ENCODE measurements around the gene AQP2.

AQP2 gene

GRCh38 chr12:49920915-49921286 lies 29.6 kb upstream of the AQP2 start:
- H3K4me3 ChIP-seq (replicated peaks; ENCODE audit: low read depth, low read length): no peak overlapping the region
- no peak for DNase-seq (ENCODE audit: low read depth)
- TF ChIP-seq, protein P1, sequence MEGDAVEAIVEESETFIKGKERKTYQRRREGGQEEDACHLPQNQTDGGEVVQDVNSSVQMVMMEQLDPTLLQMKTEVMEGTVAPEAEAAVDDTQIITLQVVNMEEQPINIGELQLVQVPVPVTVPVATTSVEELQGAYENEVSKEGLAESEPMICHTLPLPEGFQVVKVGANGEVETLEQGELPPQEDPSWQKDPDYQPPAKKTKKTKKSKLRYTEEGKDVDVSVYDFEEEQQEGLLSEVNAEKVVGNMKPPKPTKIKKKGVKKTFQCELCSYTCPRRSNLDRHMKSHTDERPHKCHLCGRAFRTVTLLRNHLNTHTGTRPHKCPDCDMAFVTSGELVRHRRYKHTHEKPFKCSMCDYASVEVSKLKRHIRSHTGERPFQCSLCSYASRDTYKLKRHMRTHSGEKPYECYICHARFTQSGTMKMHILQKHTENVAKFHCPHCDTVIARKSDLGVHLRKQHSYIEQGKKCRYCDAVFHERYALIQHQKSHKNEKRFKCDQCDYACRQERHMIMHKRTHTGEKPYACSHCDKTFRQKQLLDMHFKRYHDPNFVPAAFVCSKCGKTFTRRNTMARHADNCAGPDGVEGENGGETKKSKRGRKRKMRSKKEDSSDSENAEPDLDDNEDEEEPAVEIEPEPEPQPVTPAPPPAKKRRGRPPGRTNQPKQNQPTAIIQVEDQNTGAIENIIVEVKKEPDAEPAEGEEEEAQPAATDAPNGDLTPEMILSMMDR (IDR thresholded peaks at IDR 0.05; ENCODE audit: low read length, missing control alignments): no peak

DNA sequence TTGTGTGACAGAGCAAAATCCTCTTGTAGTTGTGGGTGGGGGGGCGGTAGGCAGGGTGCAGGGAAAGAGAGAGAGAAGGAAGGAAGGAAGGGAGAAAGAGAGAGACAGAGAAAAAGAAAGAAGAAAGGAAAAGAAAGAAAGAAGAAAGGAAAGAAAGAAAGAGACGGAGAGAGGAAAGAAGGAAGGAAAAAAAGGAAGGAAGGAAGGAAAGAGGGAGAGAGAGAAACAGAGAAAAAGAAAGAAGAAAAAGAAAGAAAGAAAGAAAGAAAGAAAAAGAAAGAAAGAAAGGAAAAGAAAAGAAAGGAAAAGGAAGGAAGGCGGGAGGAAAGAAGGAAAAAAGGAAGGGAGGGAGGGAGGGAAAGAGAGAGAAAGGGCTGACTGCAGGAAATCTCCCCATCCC lies 29.2 kb upstream of the AQP2 start:
- TF ChIP-seq, protein P1 (IDR thresholded peaks at IDR 0.05; ENCODE audit: low read length, missing control alignments): no peak
- no peak for DNase-seq (ENCODE audit: low read depth)
- H3K4me3 ChIP-seq (replicated peaks; ENCODE audit: low read depth, low read length): no peak overlapping the region

DNA sequence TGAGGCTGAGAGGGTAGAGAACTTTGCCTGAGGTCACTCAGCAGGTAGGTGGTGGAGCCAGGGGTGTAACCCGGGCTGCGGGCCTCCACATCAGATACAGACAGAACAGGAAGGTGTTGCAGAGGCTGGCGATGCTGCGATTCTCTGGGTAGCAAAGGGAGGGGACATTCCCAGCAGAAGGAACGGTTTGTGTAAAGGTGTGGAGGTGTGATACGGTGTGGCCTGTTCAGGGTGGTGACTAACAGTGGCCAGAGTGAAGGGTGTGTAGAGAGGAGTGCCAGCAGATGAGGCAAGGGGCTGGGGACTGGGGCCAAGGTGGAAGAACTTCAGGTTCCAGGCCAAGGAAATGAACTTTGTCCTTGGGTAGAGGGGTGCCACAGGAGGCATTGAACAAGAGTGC lies 28.6 kb upstream of the AQP2 start:
- TF ChIP-seq, protein P1 (IDR thresholded peaks at IDR 0.05; ENCODE audit: low read length, missing control alignments): no peak
- DNase-seq (ENCODE audit: low read depth): no peak
- H3K4me3 ChIP-seq (replicated peaks; ENCODE audit: low read depth, low read length): no peak overlapping the region

DNA sequence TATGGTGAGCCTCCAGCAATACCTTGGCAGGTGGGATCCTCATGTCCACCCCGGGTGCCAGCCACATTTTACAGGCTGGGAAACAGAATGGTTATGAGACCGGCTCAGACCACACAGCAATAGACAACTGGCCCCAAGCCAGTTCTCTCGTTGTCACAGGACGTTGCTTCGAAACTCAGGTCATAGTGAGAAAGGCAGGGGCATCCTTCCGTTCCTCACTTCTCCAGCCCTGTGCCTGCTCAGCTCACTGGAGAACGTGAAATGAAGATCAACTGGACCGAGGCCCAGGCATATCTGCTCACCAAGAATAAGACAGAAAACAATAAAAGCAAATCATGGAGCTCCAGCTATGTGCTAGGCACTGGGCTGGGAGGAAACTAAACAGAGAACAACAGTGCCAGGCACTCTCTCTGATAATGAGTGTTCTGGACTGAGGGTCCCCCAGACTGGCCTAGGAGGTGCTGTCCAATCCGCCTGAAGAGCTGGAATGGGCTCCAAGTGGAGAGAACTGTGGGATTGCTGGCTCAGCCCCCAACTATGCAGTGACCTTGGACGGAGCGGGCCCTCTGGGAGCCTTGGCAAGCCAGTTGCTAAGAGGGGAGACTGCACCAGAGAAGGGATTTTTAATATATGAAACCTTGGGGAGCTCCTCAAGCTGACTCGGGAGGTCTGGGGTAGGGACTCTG lies 28.0 kb upstream of the AQP2 start:
- no peak overlapping the region for H3K4me3 ChIP-seq (replicated peaks; ENCODE audit: low read depth, low read length)
- no peak for DNase-seq (ENCODE audit: low read depth)
- TF ChIP-seq, protein P1 (IDR thresholded peaks at IDR 0.05; ENCODE audit: low read length, missing control alignments): no peak

DNA sequence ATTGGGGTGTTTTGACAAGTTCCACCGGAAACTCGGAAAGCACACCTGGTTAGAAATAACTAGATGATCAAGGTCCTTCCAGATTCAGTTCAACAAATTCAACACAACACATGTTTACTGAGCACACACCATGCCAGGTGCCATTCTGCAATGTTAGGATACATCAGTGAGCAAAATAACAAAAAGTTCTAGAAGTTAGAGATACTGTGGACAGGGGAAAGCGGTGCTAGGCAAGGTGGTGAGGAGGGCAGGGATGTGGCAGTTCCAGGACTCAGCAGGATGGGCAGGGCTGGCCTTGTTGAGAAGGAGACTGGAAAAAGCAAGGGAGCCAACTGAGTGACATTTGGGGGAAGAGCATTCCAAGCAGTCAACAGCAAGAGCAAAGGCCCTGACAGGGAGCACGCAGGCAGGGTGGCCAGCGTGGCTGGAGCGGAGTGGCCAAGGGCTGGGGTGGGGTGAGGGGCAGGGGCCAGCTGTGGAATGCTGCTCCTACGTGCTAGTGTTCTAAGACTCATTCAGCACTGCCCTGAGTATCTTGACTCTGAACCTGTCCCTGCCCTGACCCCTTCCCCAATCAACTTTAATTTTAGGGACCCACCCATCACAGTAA lies 27.4 kb upstream of the AQP2 start:
- TF ChIP-seq, protein P1 (IDR thresholded peaks at IDR 0.05; ENCODE audit: low read length, missing control alignments): no peak
- no peak for DNase-seq (ENCODE audit: low read depth)
- no peak overlapping the region for H3K4me3 ChIP-seq (replicated peaks; ENCODE audit: low read depth, low read length)

DNA sequence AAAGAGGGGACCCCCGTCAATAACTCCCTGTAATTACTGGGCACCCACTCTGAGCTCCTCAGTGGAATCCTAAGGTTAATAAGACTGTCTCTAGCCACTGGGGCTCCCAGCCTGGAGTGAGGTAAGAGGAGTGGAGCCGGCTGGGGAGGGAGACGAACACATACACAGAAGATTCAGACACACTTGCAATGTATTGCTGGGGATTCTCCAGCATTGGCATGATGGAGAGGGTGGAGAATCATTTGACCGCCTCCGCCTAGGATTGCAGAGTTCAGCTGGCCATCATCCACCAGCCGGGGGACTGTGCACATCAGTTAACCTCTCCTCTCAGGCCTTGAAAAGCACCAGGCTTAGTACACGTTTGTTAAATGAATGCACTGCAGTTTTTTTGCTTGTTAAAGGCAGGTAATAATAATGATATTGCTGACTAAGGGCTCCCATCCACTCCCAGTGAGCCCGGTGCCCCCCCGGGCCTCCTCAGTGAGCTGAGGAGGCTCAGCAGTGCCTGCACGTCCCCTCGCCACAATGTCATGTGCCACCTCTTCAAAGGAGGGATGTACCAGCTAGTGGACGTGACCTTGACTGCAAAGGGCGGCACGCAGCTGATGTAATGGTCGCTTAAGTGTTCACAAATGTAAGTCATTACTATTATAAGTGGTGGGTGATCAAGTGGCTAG lies 26.5 kb upstream of the AQP2 start:
- no peak for DNase-seq (ENCODE audit: low read depth)
- H3K4me3 ChIP-seq (replicated peaks; ENCODE audit: low read depth, low read length): no peak overlapping the region
- TF ChIP-seq, protein P1 (IDR thresholded peaks at IDR 0.05; ENCODE audit: low read length, missing control alignments): no peak

Measured in fibroblast of pulmonary artery (primary cell).